NCI-H226 (cell line): ENCODE results near the gene PDE8B.
"Not testable (repeated sequence)": the region's sequence is repeated elsewhere in the genome, so short reads cannot be mapped to it uniquely, and the experiment has no call there.

Experiments
- DNase-seq: peaks from one replicate; pipeline ENCODE4 v3.0.0-alpha.2; 2015

The PDE8B gene

DNA sequence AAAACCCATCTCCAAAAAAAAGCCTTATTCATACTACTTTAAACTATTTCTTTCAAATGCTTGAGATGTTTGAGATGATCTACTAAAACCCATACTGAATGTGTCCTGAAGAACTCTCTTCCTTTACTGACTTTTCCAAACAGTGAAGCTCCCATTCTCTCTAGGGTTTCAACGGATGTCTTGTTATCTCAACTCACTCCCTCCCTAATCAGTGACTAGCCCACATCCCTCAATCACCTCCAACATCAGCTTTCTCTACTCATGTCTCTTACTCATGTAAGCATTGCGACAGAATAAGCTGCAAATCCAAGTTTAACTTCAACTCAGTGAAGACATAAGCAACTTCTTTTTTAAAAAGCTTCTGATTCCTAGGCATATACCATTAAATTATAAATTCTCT lies 239.5 kb downstream of the PDE8B start:
- DNase-seq, result peak; percentile 55

DNA sequence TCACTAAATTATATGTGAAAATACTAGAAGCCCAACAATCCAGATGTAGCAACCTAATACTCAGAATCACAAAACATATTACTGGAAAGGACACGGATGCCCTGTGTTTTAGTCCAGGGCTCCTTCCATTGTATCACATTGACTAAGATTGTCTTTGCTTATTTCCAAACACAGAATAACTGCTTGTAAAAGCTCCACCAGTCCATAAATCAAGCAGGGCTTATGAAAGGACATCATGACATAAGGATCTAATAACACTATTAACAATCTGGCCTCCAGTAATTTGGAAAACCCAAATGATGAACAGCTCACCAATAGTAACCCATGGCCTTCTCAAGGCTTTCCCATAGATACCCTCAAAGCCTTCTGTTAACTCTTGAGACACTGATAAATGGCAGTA lies 241.9 kb downstream of the PDE8B start:
- DNase-seq, result no peak

GRCh38 chr5:77454123-77454522 lies 243.6 kb downstream of the PDE8B start:
- no peak for DNase-seq

DNA sequence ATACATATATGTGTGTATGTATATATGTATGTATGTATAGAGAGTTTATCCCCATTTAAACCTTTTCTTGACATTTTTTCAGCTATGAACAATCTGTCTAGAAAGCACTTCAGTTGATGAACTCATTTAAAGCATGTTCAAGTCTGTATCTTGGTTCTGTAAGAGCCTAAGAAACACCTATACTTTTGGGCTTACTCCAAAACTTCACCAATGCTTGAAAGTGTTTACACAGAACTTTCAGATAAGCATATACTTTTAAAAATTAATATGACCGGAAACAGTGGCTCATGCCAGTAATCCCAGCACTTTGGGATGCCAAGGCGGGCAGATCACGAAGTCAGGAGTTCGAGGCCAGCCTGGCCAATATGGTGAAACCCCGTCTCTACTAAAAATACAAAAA lies 250.8 kb downstream of the PDE8B start:
- DNase-seq, result no peak

DNA sequence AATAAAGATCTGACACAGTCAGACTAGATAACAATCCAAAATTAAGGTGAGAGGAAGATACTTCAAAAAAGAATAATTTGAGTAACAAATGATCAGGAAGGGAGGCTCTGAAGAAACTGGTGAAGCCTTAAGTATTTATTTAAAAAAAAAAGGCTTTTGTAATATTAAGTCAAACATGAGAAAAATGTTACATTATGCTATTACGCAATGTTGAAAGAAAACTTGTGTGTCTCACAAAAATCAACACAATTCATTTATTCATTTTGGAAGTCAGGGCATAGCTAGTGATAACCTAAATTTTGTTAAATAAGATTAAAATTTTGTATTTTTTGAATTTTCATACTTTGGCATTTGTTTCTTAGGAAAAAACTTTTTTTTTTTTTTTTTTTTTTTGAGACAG lies 253.4 kb downstream of the PDE8B start:
- no peak for DNase-seq

GRCh38 chr5:77468875-77469274 lies 258.4 kb downstream of the PDE8B start:
- not testable (repeated sequence) for DNase-seq

- not testable (repeated sequence) for DNase-seq
These were observed 264.6 kb downstream of the PDE8B start for GRCh38 chr5:77475041-77475440.
